HepG2 (cell line): ENCODE measurements around the gene CUTC. TPM values are rescaled to one million over a fixed set of nuclear protein-coding genes. Genes with fewer than 3 reads are reported as not detected.

Experiments used
- ARNT2 ChIP-seq: sonication (generic); formaldehyde crosslinking; IDR thresholded peaks from 2 replicates; pipeline ENCODE4 v1.8.0; 2022; ENCODE audit warnings: mild to moderate bottlenecking, low read depth, missing genetic modification reagents, moderate library complexity
- CBX1 ChIP-seq: IDR thresholded peaks from one replicate; pipeline ENCODE4 v1.6.1; 2016; ENCODE audit warnings: antibody characterized with exemption, low read depth
- CHD2 ChIP-seq: IDR thresholded peaks from 2 replicates; pipeline ENCODE4 v1.6.1; 2011; ENCODE audit warnings: low read depth, low read length, improper control_type of control experiment
- FOXJ3 ChIP-seq: sonication (generic); formaldehyde crosslinking; IDR thresholded peaks from 2 replicates; pipeline ENCODE4 v1.4.0; 2020; ENCODE audit warnings: missing genetic modification reagents, mild to moderate bottlenecking, borderline replicate concordance
- HMG20B ChIP-seq: conservative IDR thresholded peaks from 2 replicates; pipeline ENCODE4 v1.6.1; 2016; ENCODE audit warnings: missing genetic modification reagents, missing compliant biosample characterization
- HNRNPK ChIP-seq: fragments of 200-400 bp; formaldehyde crosslinking; IDR thresholded peaks from 2 replicates; pipeline ENCODE4 v1.6.1; 2018; ENCODE audit warnings: low read length, low read depth, moderate library complexity, mild to moderate bottlenecking; ENCODE audit not compliant: poor library complexity, severe bottlenecking
- MEF2D ChIP-seq: sonication (generic); formaldehyde crosslinking; IDR thresholded peaks from 2 replicates; pipeline ENCODE4 v1.5.1; 2020; ENCODE audit warnings: mild to moderate bottlenecking, missing genetic modification reagents
- PTBP1 ChIP-seq: fragments of 200-400 bp; formaldehyde crosslinking; IDR thresholded peaks from 2 replicates; pipeline ENCODE4 v1.6.1; 2018; ENCODE audit warnings: low read length, low read depth; ENCODE audit not compliant: poor library complexity, severe bottlenecking
- RAD51 ChIP-seq: fragments of 450-650 bp; IDR thresholded peaks from 2 replicates; pipeline ENCODE4 v1.6.1; 2016; ENCODE audit warnings: borderline replicate concordance
- RFX3 ChIP-seq: IDR thresholded peaks from 2 replicates; pipeline ENCODE4 v1.6.1; 2016; ENCODE audit warnings: missing biosample characterization, missing genetic modification reagents
- RFXANK ChIP-seq: IDR thresholded peaks from 2 replicates; pipeline ENCODE4 v1.6.1; 2016
- SALL2 ChIP-seq: sonication (generic); formaldehyde crosslinking; IDR thresholded peaks from 2 replicates; pipeline ENCODE4 v1.8.1; 2023; ENCODE audit warnings: mild to moderate bottlenecking, missing genetic modification reagents, inconsistent platforms
- SMYD3 ChIP-seq: sonication (generic); formaldehyde crosslinking; IDR thresholded peaks from 2 replicates; pipeline ENCODE4 v1.8.1; 2023; ENCODE audit warnings: mild to moderate bottlenecking, missing genetic modification reagents
- SOX5 ChIP-seq: IDR thresholded peaks from 2 replicates; pipeline ENCODE4 v1.6.1; 2016; ENCODE audit warnings: borderline replicate concordance
- TAF1 ChIP-seq: sonication (generic); formaldehyde crosslinking; IDR thresholded peaks from 2 replicates; pipeline ENCODE4 v1.4.0; 2020; ENCODE audit warnings: missing genetic modification reagents
- ZMAT3 ChIP-seq: sonication (generic); formaldehyde crosslinking; conservative IDR thresholded peaks from 2 replicates; pipeline ENCODE4 v1.7.0; 2021; ENCODE audit warnings: missing genetic modification reagents
- ZNF24 ChIP-seq: fragments of 450-650 bp; IDR thresholded peaks from 2 replicates; pipeline ENCODE4 v1.6.1; 2017; ENCODE audit warnings: antibody characterized with exemption, mild to moderate bottlenecking
- ZNF326 ChIP-seq: sonication (generic); formaldehyde crosslinking; IDR thresholded peaks from 2 replicates; pipeline ENCODE4 v1.4.0; 2020; ENCODE audit warnings: missing genetic modification reagents, borderline replicate concordance
- ZNF34 ChIP-seq: sonication (generic); formaldehyde crosslinking; IDR thresholded peaks from 2 replicates; pipeline ENCODE4 v1.4.0; 2020; ENCODE audit warnings: mild to moderate bottlenecking, missing genetic modification reagents, borderline replicate concordance
- ZNF547 ChIP-seq: sonication (generic); formaldehyde crosslinking; IDR thresholded peaks from 2 replicates; pipeline ENCODE4 v1.5.1; 2020; ENCODE audit warnings: mild to moderate bottlenecking, missing genetic modification reagents
- ZNF550 ChIP-seq: sonication (generic); formaldehyde crosslinking; IDR thresholded peaks from 2 replicates; pipeline ENCODE4 v1.4.0; 2020; ENCODE audit warnings: mild to moderate bottlenecking, missing genetic modification reagents, borderline replicate concordance
- ZNF652 ChIP-seq: IDR thresholded peaks from 2 replicates; pipeline ENCODE4 v1.6.1; 2016; ENCODE audit warnings: low read depth, borderline replicate concordance
- polyA plus RNA-seq, 8 experiments: library from polyadenylated mRNA; depleted of rRNA in 3 of 8; stranded (reverse) in 7 of 8; unstranded in 1 of 8; fragments of >200 nt; fragmentation: Illumina TruSeq in 4 of 8; extraction: Trizol in 4 of 8; gene quantifications; 2 replicates each; pipeline versions ENCODE4 v1.2.1 to v1.2.3, GENCODE V29; 2011 to 2016; ENCODE audit warnings: low read depth in 4 of 8, missing spikeins in 1 of 8, mixed read lengths in 1 of 8; ENCODE audit not compliant: insufficient read depth in 1 of 8
- total RNA-seq, 5 experiments: library from RNA; depleted of rRNA; stranded (reverse); fragments of >200 nt; fragmentation: Illumina TruSeq; extraction: Trizol; gene quantifications; 2 replicates each; pipeline ENCODE4 v1.2.3, GENCODE V29; 2016; ENCODE audit warnings: low read depth in 1 of 5
- TF ChIP-seq, protein P1 (sequence below): sonication (generic); formaldehyde crosslinking; IDR thresholded peaks from 2 replicates; pipeline ENCODE4 v1.8.0; 2022; ENCODE audit warnings: mild to moderate bottlenecking, missing genetic modification reagents, moderate library complexity
- TF ChIP-seq, protein P2 (sequence below), 2 experiments: sonication (generic) in 1 of 2; formaldehyde crosslinking in 1 of 2; IDR thresholded peaks; 2 replicates each; pipeline versions ENCODE4 v1.4.0 to v1.6.1; 2018 to 2020; ENCODE audit warnings: missing genetic modification reagents in 2 of 2, borderline replicate concordance in 1 of 2, low read depth in 1 of 2, mild to moderate bottlenecking in 1 of 2, missing biosample characterization in 1 of 2
- TF ChIP-seq, protein P3 (sequence below): sonication (generic); formaldehyde crosslinking; conservative IDR thresholded peaks from 2 replicates; pipeline ENCODE4 v1.4.0; 2020; ENCODE audit warnings: missing genetic modification reagents
- TF ChIP-seq, protein P4 (sequence below): sonication (generic); formaldehyde crosslinking; IDR thresholded peaks from 2 replicates; pipeline ENCODE4 v1.5.0; 2020; ENCODE audit warnings: missing genetic modification reagents

Gene CUTC
- total and polyA plus RNA-seq, 2 of the 13 experiments (the other 11 are each of a cell fraction or from before 2014, with no cell fraction given): 22.3 to 25.8 TPM

DNA sequence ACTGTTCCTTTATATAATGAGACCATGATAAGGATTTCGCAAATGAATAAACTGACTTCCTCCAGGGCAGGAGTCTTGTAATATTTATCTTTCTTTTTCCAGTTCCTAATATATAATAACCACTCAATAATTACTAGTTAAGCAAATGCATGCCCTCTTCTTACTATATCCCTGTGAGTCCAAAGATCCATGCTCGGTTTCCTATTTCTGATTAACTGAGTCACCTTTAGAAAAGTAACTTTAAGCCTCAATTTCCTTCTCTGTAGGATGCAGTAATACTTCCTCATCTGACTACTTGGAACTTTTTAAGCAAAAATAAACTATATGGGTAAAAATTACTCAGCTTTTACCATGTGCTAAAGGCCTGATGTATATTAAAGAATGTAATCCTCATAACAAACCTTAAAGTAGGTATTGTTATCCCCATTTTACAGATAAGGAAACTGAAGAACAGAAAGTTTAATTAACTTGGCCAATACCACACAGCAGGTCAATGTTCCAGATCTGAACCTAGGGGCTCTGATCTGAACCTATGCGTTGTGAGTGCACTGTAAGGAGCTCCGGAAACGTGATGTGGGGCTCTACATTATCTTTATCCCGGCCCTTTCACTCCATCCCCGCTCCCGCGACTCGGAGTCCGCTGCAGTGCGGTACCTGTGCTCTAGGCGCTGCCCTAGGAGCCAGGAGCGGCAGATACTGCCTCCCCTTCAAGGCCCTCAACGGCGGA, 565 bp upstream of the CUTC start (continued):
- TF ChIP-seq HMG20B (CRISPR knock-in tag) (no peak), ZNF24 (no peak), FOXJ3 (CRISPR knock-in tag) (no peak), SOX5 (no peak), RFXANK (CRISPR knock-in tag) (no peak), SALL2 (CRISPR knock-in tag) (no peak), ZNF652 (CRISPR knock-in tag) (no peak), ARNT2 (0 out of 2 replicates have a peak, but pooled peaks have one; percentile 12), RFX3 (CRISPR knock-in tag) (no peak), ZNF547 (CRISPR knock-in tag) (no peak), ZNF550 (CRISPR knock-in tag) (no peak), ZNF326 (CRISPR knock-in tag) (no peak), HNRNPK (no peak), CHD2 (no peak), TAF1 (CRISPR knock-in tag) (no peak), PTBP1 (no peak), ZNF34 (CRISPR knock-in tag) (no peak), CBX1 (no peak), RAD51 (no peak), MEF2D (peak; percentile 57; the same call in 1 of the 2 replicates), SMYD3 (CRISPR knock-in tag) (no peak), ZMAT3 (CRISPR knock-in tag) (no peak)
- TF ChIP-seq, protein P1, sequence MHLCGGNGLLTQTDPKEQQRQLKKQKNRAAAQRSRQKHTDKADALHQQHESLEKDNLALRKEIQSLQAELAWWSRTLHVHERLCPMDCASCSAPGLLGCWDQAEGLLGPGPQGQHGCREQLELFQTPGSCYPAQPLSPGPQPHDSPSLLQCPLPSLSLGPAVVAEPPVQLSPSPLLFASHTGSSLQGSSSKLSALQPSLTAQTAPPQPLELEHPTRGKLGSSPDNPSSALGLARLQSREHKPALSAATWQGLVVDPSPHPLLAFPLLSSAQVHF: no peak
- TF ChIP-seq, protein P2, sequence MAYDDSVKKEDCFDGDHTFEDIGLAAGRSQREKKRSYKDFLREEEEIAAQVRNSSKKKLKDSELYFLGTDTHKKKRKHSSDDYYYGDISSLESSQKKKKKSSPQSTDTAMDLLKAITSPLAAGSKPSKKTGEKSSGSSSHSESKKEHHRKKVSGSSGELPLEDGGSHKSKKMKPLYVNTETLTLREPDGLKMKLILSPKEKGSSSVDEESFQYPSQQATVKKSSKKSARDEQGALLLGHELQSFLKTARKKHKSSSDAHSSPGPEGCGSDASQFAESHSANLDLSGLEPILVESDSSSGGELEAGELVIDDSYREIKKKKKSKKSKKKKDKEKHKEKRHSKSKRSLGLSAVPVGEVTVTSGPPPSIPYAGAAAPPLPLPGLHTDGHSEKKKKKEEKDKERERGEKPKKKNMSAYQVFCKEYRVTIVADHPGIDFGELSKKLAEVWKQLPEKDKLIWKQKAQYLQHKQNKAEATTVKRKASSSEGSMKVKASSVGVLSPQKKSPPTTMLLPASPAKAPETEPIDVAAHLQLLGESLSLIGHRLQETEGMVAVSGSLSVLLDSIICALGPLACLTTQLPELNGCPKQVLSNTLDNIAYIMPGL (CRISPR knock-in tag; IDR thresholded peaks at IDR 0.05; ENCODE audit: borderline replicate concordance in 1 of 2, low read depth in 1 of 2): no peak
- TF ChIP-seq, protein P3, sequence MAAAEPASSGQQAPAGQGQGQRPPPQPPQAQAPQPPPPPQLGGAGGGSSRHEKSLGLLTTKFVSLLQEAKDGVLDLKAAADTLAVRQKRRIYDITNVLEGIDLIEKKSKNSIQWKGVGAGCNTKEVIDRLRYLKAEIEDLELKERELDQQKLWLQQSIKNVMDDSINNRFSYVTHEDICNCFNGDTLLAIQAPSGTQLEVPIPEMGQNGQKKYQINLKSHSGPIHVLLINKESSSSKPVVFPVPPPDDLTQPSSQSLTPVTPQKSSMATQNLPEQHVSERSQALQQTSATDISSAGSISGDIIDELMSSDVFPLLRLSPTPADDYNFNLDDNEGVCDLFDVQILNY (CRISPR knock-in tag): no peak
- TF ChIP-seq, protein P4, sequence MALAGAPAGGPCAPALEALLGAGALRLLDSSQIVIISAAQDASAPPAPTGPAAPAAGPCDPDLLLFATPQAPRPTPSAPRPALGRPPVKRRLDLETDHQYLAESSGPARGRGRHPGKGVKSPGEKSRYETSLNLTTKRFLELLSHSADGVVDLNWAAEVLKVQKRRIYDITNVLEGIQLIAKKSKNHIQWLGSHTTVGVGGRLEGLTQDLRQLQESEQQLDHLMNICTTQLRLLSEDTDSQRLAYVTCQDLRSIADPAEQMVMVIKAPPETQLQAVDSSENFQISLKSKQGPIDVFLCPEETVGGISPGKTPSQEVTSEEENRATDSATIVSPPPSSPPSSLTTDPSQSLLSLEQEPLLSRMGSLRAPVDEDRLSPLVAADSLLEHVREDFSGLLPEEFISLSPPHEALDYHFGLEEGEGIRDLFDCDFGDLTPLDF (CRISPR knock-in tag): no peak
